CD14-positive monocyte (primary cell): ENCODE measurements around the gene SPAG16. TPM values are rescaled to one million over a fixed set of nuclear protein-coding genes. Genes with fewer than 3 reads are reported as not detected.

Source experiments
- DNase-seq, 3 donors: peaks; one replicate each; pipeline ENCODE4 v3.0.0-alpha.2; 2011 to 2022
- H2AFZ ChIP-seq: 2 replicates; pipeline ENCODE4 v1.6.0; 2012; ENCODE audit warnings: mild to moderate bottlenecking, low read depth, low read length, inconsistent platforms; ENCODE audit not compliant: insufficient read depth, poor library complexity, severe bottlenecking
- H3K27ac ChIP-seq, 2 donors: 1 replicate in 1 of 2; 2 replicates in 1 of 2; pipeline ENCODE4 v1.5.1; 2012 to 2013; ENCODE audit warnings: low read length in 2 of 2, control low read depth in 1 of 2, inconsistent platforms in 1 of 2, low read depth in 1 of 2, mild to moderate bottlenecking in 1 of 2
- H3K27me3 ChIP-seq, 2 donors: one replicate each; pipeline versions ENCODE4 v1.6.0 to v1.6.1; 2011 to 2013; ENCODE audit warnings: low read length in 2 of 2; ENCODE audit not compliant: control insufficient read depth in 2 of 2, insufficient read depth in 2 of 2
- H3K36me3 ChIP-seq, 2 donors: replicated peaks in 1 of 2; 1 replicate in 1 of 2; 2 replicates in 1 of 2; pipeline versions ENCODE4 v1.5.1 to v1.6.1; 2012 to 2013; ENCODE audit warnings: low read length in 2 of 2, control low read depth in 1 of 2, inconsistent platforms in 1 of 2, mild to moderate bottlenecking in 1 of 2; ENCODE audit not compliant: insufficient read depth in 2 of 2, control insufficient read depth in 1 of 2
- H3K4me1 ChIP-seq, 2 donors: 1 replicate in 1 of 2; 2 replicates in 1 of 2; pipeline versions ENCODE4 v1.5.1 to v1.6.1; 2012 to 2013; ENCODE audit warnings: low read length in 2 of 2, control low read depth in 1 of 2, inconsistent platforms in 1 of 2, mild to moderate bottlenecking in 1 of 2, moderate library complexity in 1 of 2; ENCODE audit not compliant: insufficient read depth in 2 of 2, control insufficient read depth in 1 of 2
- H3K4me2 ChIP-seq: replicated peaks from 2 replicates; pipeline ENCODE3; 2012; ENCODE audit warnings: low read length, moderate library complexity, mild to moderate bottlenecking; ENCODE audit not compliant: poor library complexity, severe bottlenecking; ENCODE audit errors: extremely low read depth
- H3K4me3 ChIP-seq, 3 experiments: fragments of 200-600 bp in 1 of 3; sonication (generic) in 1 of 3; replicated peaks in 1 of 3; 1 replicate in 2 of 3; 2 replicates in 1 of 3; pipeline ENCODE4 v1.5.1; 2011 to 2013; ENCODE audit warnings: low read length in 3 of 3, mild to moderate bottlenecking in 3 of 3, control low read depth in 2 of 3, low read depth in 2 of 3, inconsistent platforms in 1 of 3, moderate library complexity in 1 of 3
- H3K79me2 ChIP-seq: 2 replicates; pipeline ENCODE4 v1.6.0; 2012; ENCODE audit warnings: mild to moderate bottlenecking, control low read depth, inconsistent platforms, low read length, moderate library complexity; ENCODE audit not compliant: insufficient read depth
- H3K9ac ChIP-seq: 2 replicates; pipeline ENCODE4 v1.6.0; 2017; ENCODE audit warnings: low read length, mild to moderate bottlenecking; ENCODE audit not compliant: insufficient read depth, poor library complexity, severe bottlenecking
- H3K9me3 ChIP-seq, 2 donors: replicated peaks in 1 of 2; 1 replicate in 1 of 2; 2 replicates in 1 of 2; pipeline versions ENCODE4 v1.5.1 to v1.6.1; 2012 to 2013; ENCODE audit warnings: low read length in 2 of 2, control low read depth in 1 of 2; ENCODE audit not compliant: control insufficient read depth in 1 of 2, insufficient read depth in 1 of 2
- H4K20me1 ChIP-seq: 2 replicates; pipeline ENCODE4 v1.6.0; 2012; ENCODE audit warnings: mild to moderate bottlenecking, low read length, control low read depth, moderate library complexity; ENCODE audit not compliant: insufficient read depth
- H3K27ac Mint-ChIP-seq, 7 donors: one replicate each; pipeline ENCODE4 v1.8.0; 2020; ENCODE audit warnings: mild to moderate bottlenecking in 7 of 7, mixed read lengths in 7 of 7, moderate library complexity in 6 of 7, inconsistent platforms in 2 of 7
- H3K27me3 Mint-ChIP-seq, 3 donors: one replicate each; pipeline ENCODE4 v1.8.0; 2021 to 2022; ENCODE audit warnings: low read depth in 3 of 3, mild to moderate bottlenecking in 3 of 3, mixed read lengths in 3 of 3, moderate library complexity in 3 of 3, inconsistent platforms in 1 of 3
- H3K36me3 Mint-ChIP-seq, 2 donors: one replicate each; pipeline ENCODE4 v1.8.0; 2020; ENCODE audit warnings: mixed read lengths in 2 of 2, inconsistent platforms in 1 of 2, mild to moderate bottlenecking in 1 of 2
- H3K4me1 Mint-ChIP-seq: one replicate; pipeline ENCODE4 v1.8.0; 2020; ENCODE audit warnings: mild to moderate bottlenecking, mixed read lengths
- H3K4me3 Mint-ChIP-seq, 2 donors: one replicate each; pipeline ENCODE4 v1.8.0; 2020; ENCODE audit warnings: mild to moderate bottlenecking in 2 of 2, mixed read lengths in 2 of 2, moderate library complexity in 1 of 2
- H3K9me3 Mint-ChIP-seq, 7 donors: one replicate each; pipeline ENCODE4 v1.8.0; 2020 to 2022; ENCODE audit warnings: mixed read lengths in 7 of 7, mild to moderate bottlenecking in 6 of 7, moderate library complexity in 6 of 7, inconsistent platforms in 2 of 7
- CTCF ChIP-seq: fragments of 200-600 bp; IDR thresholded peaks from one replicate; pipeline ENCODE4 v1.8.0; 2022; ENCODE audit warnings: antibody characterized with exemption, mild to moderate bottlenecking
- WGBS: methylation state at CpG from one replicate; pipeline ENCODE4 v1.1.5; 2013; ENCODE audit warnings: missing lambda C conversion rate; ENCODE audit not compliant: insufficient coverage; 5-methylcytosine and 5-hydroxymethylcytosine counted together
- intact Hi-C, 2 donors: fragments of 100-400 bp; cut with micrococcal nuclease; formaldehyde crosslinking; loops; one replicate each; pipeline versions ENCODE4 v1.15.0 to v1.15.1; 2023
- polyA minus RNA-seq: library from RNA; depleted of rRNA, polyadenylated mRNA; stranded (reverse); fragments of >200 nt; gene quantifications from 2 replicates; pipeline ENCODE4 v1.2.3, GENCODE V29; 2012
- polyA plus RNA-seq, 3 donors: library from polyadenylated mRNA; depleted of rRNA in 1 of 3; unstranded in 2 of 3; stranded (reverse) in 1 of 3; fragments of 300-500 nt in 2 of 3; fragments of >200 nt in 1 of 3; fragmentation: Illumina TruSeq in 2 of 3; gene quantifications; 1 replicate in 2 of 3; 2 replicates in 1 of 3; pipeline ENCODE4 v1.2.3, GENCODE V29; 2012 to 2021
- total RNA-seq, 12 experiments: library from RNA in 1 of 12; stranded (reverse) in 1 of 12; fragments of 120-200 nt in 1 of 12; gene quantifications; one replicate each; pipeline ENCODE4 v1.2.4 and lab custom pipeline; 2013 to 2026; ENCODE audit warnings: mixed read lengths in 6 of 12, inconsistent platforms in 1 of 12

Gene SPAG16
- 1.1 TPM for total RNA-seq (2013)
- polyA plus RNA-seq = under 1 TPM in 2 of 3 donors, not detected in 1; 0.12 to 0.30 TPM
- not detected in 2 replicates for polyA minus RNA-seq
- 0.20 to 3.1 (median 0.49) reads per million in 11 experiments for total RNA-seq (lab: John Stamatoyannopoulos, UW)

- Mint-ChIP-seq H3K9me3 (peaks cover 0 to 3% (median 0%) of the 10 kb centered on the region in 7 donors), H3K4me3 (peak within 1 kb of the TSS; percentile 83 to 98), H3K4me1 (peaks cover 15% of the 10 kb centered on the region), H3K36me3 (no peaks in the 10 kb centered on the region), H3K27me3 (peaks cover 0 to 5% (median 1%) of the 10 kb centered on the region in 3 donors), H3K27ac (peak within 1 kb of the TSS in 2 of 7 donors; percentile 49 to 70)
- TF ChIP-seq CTCF = no peak
- H3K9ac ChIP-seq = peak within 1 kb of the TSS; percentile 65
- H3K4me2 ChIP-seq = peak within 1 kb of the TSS; percentile 92
- peak within 1 kb of the TSS in 1 of 2 donors; percentile 28 for H3K27ac ChIP-seq
- peak; percentile 39 to 72 (median 51) for DNase-seq
- no peaks in the 10 kb centered on the region for H3K79me2 ChIP-seq
- 4% methylated on average over 57 of the region's 59 CpGs for WGBS
- H3K4me3 ChIP-seq = peak within 1 kb of the TSS; percentile 65 to 81 (median 73)
- H2AFZ ChIP-seq = peak within 1 kb of the TSS; percentile 88
- H4K20me1 ChIP-seq = no peaks in the 10 kb centered on the region
- no peaks in the 10 kb centered on the region for H3K36me3 ChIP-seq
- no peaks in the 10 kb centered on the region for H3K27me3 ChIP-seq
- H3K4me1 ChIP-seq = peaks cover 10 to 13% of the 10 kb centered on the region in 2 donors
- no peaks in the 10 kb centered on the region for H3K9me3 ChIP-seq
- intact Hi-C loops = no loop called here
These were observed at the start of gene SPAG16 for GRCh38 chr2:213284105-213285090. Gene SPAG16, plus strand, starts transcription at chr2:213284464.

- H3K4me1 Mint-ChIP-seq = peaks cover 6% of the 10 kb centered on the region
- Histone ChIP-seq H3K4me1 (no peaks in the 10 kb centered on the region), H3K9me3 (no peaks in the 10 kb centered on the region), H3K4me2 (no peak overlapping the region), H3K36me3 (no peaks in the 10 kb centered on the region), H3K9ac (no peak overlapping the region), H3K27me3 (no peaks in the 10 kb centered on the region), H4K20me1 (no peaks in the 10 kb centered on the region), H3K79me2 (no peaks in the 10 kb centered on the region), H2AFZ (no peak overlapping the region), H3K4me3 (no peak overlapping the region), H3K27ac (no peak overlapping the region)
- peaks cover 0 to 2% (median 0%) of the 10 kb centered on the region in 3 donors for H3K27me3 Mint-ChIP-seq
- no peak overlapping the region for H3K4me3 Mint-ChIP-seq
- no peaks in the 10 kb centered on the region for H3K36me3 Mint-ChIP-seq
- no peaks in the 10 kb centered on the region for H3K9me3 Mint-ChIP-seq
- no peak for DNase-seq
- no peak for TF ChIP-seq CTCF
- WGBS = 88% methylated on average over 1 of the region's 1 CpG
- H3K27ac Mint-ChIP-seq = no peak overlapping the region
- intact Hi-C loops = no loop called here
These were observed 49.6 kb upstream of the SPAG16 start for GRCh38 chr2:213234641-213235040.
